K562 (cell line): ENCODE data around the gene SNX9. TPM values are rescaled to one million over a fixed set of nuclear protein-coding genes. Genes with fewer than 3 reads are reported as not detected.

ENCODE experiments used
- ATF6 ChIP-seq: sonication (generic); formaldehyde crosslinking; IDR thresholded peaks from 2 replicates; pipeline ENCODE4 v1.4.0; 2020; ENCODE audit warnings: mild to moderate bottlenecking, missing genetic modification reagents
- DDX20 ChIP-seq: fragments of 450-650 bp; IDR thresholded peaks from 2 replicates; pipeline ENCODE4 v1.6.1; 2016; ENCODE audit warnings: missing genetic modification characterization, low read depth, mild to moderate bottlenecking, missing compliant biosample characterization, moderate library complexity
- FOXP1 ChIP-seq: sonication (generic); formaldehyde crosslinking; IDR thresholded peaks from 2 replicates; pipeline ENCODE4 v1.8.0; 2022; ENCODE audit warnings: mild to moderate bottlenecking, missing genetic modification reagents
- GABPB2 ChIP-seq: fragments of 250-450 bp; sonication (Bioruptor Pico); conservative IDR thresholded peaks from 2 replicates; pipeline ENCODE4 v1.5.1; 2021; ENCODE audit warnings: mild to moderate bottlenecking
- GATAD2A ChIP-seq: fragments of 450-650 bp; IDR thresholded peaks from 2 replicates; pipeline ENCODE4 v1.6.1; 2017
- GATAD2B ChIP-seq: fragments of 450-650 bp; IDR thresholded peaks from 2 replicates; pipeline ENCODE4 v1.6.1; 2017; ENCODE audit warnings: mild to moderate bottlenecking, borderline replicate concordance
- HCFC1 ChIP-seq: IDR thresholded peaks from 2 replicates; pipeline ENCODE4 v1.6.1; 2012; ENCODE audit warnings: low read depth, low read length, improper control_type of control experiment
- KAT8 ChIP-seq: fragments of 450-650 bp; IDR thresholded peaks from 2 replicates; pipeline ENCODE4 v1.6.1; 2016; ENCODE audit warnings: low read depth, mild to moderate bottlenecking
- KDM4B ChIP-seq, 2 experiments: fragments of 450-650 bp in 1 of 2; sonication (generic) in 1 of 2; IDR thresholded peaks; 2 replicates each; pipeline ENCODE4 v1.6.1; 2016 to 2017; ENCODE audit warnings: borderline replicate concordance in 2 of 2, antibody characterized with exemption in 1 of 2, low read depth in 1 of 2, mild to moderate bottlenecking in 1 of 2
- NELFE ChIP-seq: IDR thresholded peaks from 2 replicates; pipeline ENCODE4 v1.6.1; 2011; ENCODE audit warnings: mild to moderate bottlenecking; ENCODE audit not compliant: insufficient read depth, insufficient read length
- RBM17 ChIP-seq: fragments of 200-400 bp; formaldehyde crosslinking; IDR thresholded peaks from 2 replicates; pipeline ENCODE4 v1.6.1; 2017; ENCODE audit warnings: low read depth, mild to moderate bottlenecking, low read length, borderline replicate concordance
- RCOR1 ChIP-seq, 2 experiments: IDR thresholded peaks; 2 replicates each; pipeline ENCODE4 v1.6.1; 2012; ENCODE audit warnings: low read depth in 2 of 2, low read length in 2 of 2, borderline replicate concordance in 1 of 2, improper control_type of control experiment in 1 of 2
- TARDBP ChIP-seq: fragments of 450-650 bp; IDR thresholded peaks from 2 replicates; pipeline ENCODE4 v1.6.1; 2016
- ZC3H8 ChIP-seq: fragments of 450-650 bp; IDR thresholded peaks from 2 replicates; pipeline ENCODE4 v1.6.1; 2017
- ZNF197 ChIP-seq: fragments of 200-800 bp; sonication (Bioruptor generic); IDR thresholded peaks from 2 replicates; pipeline ENCODE4 v1.6.1; 2016; ENCODE audit warnings: low read depth, missing genetic modification characterization, missing compliant biosample characterization
- polyA plus RNA-seq, 8 experiments: library from polyadenylated mRNA; depleted of rRNA in 4 of 8; stranded (reverse) in 5 of 8; unstranded in 3 of 8; fragments of >200 nt; fragmentation: Nextera tagmentation in 2 of 8; fragmentation: Illumina TruSeq in 1 of 8; extraction: Ambion mirVana in 2 of 8; extraction: Trizol in 1 of 8; gene quantifications; 2 replicates each; pipeline versions ENCODE4 v1.2.1 to v1.2.3, GENCODE V29; 2011 to 2014; ENCODE audit warnings: inconsistent platforms in 1 of 8, missing spikeins in 1 of 8
- total RNA-seq, 7 experiments: library from RNA; depleted of rRNA in 6 of 7; stranded (reverse); fragments of >200 nt in 6 of 7; fragmentation: Illumina TruSeq in 2 of 7; extraction: Trizol in 2 of 7; gene quantifications; 2 replicates each; pipeline versions ENCODE4 v1.2.1 to v1.2.3, GENCODE V29; 2011 to 2021; ENCODE audit warnings: low replicate concordance in 1 of 7
- TF ChIP-seq, protein P1 (sequence below): fragments of 450-650 bp; conservative IDR thresholded peaks from 2 replicates; pipeline ENCODE4 v1.6.1; 2016; ENCODE audit warnings: missing genetic modification characterization, low read depth, mild to moderate bottlenecking, missing compliant biosample characterization, moderate library complexity
- TF ChIP-seq, protein P2 (sequence below): fragments of 200-800 bp; sonication (Bioruptor generic); IDR thresholded peaks from 2 replicates; pipeline ENCODE4 v1.6.1; 2017; ENCODE audit warnings: missing genetic modification characterization, missing compliant biosample characterization
- TF ChIP-seq, protein P3 (sequence below): sonication (generic); formaldehyde crosslinking; IDR thresholded peaks from 2 replicates; pipeline ENCODE4 v1.8.0; 2022; ENCODE audit warnings: missing genetic modification reagents, mild to moderate bottlenecking, moderate library complexity, borderline replicate concordance
- TF ChIP-seq, protein P4 (sequence below): fragments of 450-650 bp; formaldehyde crosslinking; IDR thresholded peaks from 2 replicates; pipeline ENCODE4 v1.4.0; 2020; ENCODE audit warnings: mild to moderate bottlenecking, moderate library complexity
- TF ChIP-seq, protein P5 (sequence below): sonication (generic); formaldehyde crosslinking; IDR thresholded peaks from 2 replicates; pipeline ENCODE4 v1.8.1; 2022; ENCODE audit warnings: missing genetic modification reagents

The SNX9 gene
- total and polyA plus RNA-seq, 9 of the 15 experiments (the other 6 are each of a cell fraction or from before 2014, with no cell fraction given): 6.0 to 81.7 (median 57.1) TPM

- TF ChIP-seq, protein P1, sequence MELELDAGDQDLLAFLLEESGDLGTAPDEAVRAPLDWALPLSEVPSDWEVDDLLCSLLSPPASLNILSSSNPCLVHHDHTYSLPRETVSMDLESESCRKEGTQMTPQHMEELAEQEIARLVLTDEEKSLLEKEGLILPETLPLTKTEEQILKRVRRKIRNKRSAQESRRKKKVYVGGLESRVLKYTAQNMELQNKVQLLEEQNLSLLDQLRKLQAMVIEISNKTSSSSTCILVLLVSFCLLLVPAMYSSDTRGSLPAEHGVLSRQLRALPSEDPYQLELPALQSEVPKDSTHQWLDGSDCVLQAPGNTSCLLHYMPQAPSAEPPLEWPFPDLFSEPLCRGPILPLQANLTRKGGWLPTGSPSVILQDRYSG (tag): no peak
- TF ChIP-seq, protein P2, sequence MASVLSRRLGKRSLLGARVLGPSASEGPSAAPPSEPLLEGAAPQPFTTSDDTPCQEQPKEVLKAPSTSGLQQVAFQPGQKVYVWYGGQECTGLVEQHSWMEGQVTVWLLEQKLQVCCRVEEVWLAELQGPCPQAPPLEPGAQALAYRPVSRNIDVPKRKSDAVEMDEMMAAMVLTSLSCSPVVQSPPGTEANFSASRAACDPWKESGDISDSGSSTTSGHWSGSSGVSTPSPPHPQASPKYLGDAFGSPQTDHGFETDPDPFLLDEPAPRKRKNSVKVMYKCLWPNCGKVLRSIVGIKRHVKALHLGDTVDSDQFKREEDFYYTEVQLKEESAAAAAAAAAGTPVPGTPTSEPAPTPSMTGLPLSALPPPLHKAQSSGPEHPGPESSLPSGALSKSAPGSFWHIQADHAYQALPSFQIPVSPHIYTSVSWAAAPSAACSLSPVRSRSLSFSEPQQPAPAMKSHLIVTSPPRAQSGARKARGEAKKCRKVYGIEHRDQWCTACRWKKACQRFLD (CRISPR knock-in tag): 0 out of 2 replicates have a peak, but pooled peaks have one; percentile 16
- no peak for TF ChIP-seq DDX20
- peak; percentile 67 for TF ChIP-seq GATAD2B
- peak in 1 of 2 experiments; percentile 40; a peak in 1 of 4 replicates for TF ChIP-seq RCOR1 (IDR thresholded peaks at IDR 0.05; ENCODE audit: borderline replicate concordance in 1 of 2, low read depth in 2 of 2, low read length in 2 of 2)
- no peak for TF ChIP-seq NELFE
- TF ChIP-seq, protein P3, sequence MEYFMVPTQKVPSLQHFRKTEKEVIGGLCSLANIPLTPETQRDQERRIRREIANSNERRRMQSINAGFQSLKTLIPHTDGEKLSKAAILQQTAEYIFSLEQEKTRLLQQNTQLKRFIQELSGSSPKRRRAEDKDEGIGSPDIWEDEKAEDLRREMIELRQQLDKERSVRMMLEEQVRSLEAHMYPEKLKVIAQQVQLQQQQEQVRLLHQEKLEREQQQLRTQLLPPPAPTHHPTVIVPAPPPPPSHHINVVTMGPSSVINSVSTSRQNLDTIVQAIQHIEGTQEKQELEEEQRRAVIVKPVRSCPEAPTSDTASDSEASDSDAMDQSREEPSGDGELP (CRISPR knock-in tag): no peak
- TF ChIP-seq FOXP1: peak; percentile 64; the same call in 1 of the 2 replicates
- no peak for TF ChIP-seq GABPB2 (CRISPR knock-in tag)
- TF ChIP-seq, protein P4, sequence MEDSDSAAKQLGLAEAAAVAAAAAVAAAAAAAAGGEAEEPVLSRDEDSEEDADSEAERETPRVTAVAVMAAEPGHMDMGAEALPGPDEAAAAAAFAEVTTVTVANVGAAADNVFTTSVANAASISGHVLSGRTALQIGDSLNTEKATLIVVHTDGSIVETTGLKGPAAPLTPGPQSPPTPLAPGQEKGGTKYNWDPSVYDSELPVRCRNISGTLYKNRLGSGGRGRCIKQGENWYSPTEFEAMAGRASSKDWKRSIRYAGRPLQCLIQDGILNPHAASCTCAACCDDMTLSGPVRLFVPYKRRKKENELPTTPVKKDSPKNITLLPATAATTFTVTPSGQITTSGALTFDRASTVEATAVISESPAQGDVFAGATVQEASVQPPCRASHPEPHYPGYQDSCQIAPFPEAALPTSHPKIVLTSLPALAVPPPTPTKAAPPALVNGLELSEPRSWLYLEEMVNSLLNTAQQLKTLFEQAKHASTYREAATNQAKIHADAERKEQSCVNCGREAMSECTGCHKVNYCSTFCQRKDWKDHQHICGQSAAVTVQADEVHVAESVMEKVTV (CRISPR knock-in tag): no peak
- no peak for TF ChIP-seq KDM4B (IDR thresholded peaks at IDR 0.05; ENCODE audit: borderline replicate concordance in 2 of 2, low read depth in 1 of 2)
- TF ChIP-seq, protein P5, sequence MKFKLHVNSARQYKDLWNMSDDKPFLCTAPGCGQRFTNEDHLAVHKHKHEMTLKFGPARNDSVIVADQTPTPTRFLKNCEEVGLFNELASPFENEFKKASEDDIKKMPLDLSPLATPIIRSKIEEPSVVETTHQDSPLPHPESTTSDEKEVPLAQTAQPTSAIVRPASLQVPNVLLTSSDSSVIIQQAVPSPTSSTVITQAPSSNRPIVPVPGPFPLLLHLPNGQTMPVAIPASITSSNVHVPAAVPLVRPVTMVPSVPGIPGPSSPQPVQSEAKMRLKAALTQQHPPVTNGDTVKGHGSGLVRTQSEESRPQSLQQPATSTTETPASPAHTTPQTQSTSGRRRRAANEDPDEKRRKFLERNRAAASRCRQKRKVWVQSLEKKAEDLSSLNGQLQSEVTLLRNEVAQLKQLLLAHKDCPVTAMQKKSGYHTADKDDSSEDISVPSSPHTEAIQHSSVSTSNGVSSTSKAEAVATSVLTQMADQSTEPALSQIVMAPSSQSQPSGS (CRISPR knock-in tag): no peak
- no peak for TF ChIP-seq ATF6 (CRISPR knock-in tag)
- no peak for TF ChIP-seq ZNF197
- no peak for TF ChIP-seq KAT8
- TF ChIP-seq ZC3H8: no peak
- no peak for TF ChIP-seq RBM17
- peak; percentile 45; the same call in 1 of the 2 replicates for TF ChIP-seq TARDBP
- TF ChIP-seq HCFC1: peak; percentile 45
- TF ChIP-seq GATAD2A: no peak
Measured at GRCh38 chr6:157823001-157823527, at the start of gene SNX9 (continued).
